K562 (cell line): Measurements from ENCODE around the gene PTPN7. TPM values are rescaled to one million over a fixed set of nuclear protein-coding genes. Genes with fewer than 3 reads are reported as not detected.

Experiments used
- CHAMP1 ChIP-seq: fragments of 450-650 bp; IDR thresholded peaks from 2 replicates; pipeline ENCODE4 v1.6.1; 2016; ENCODE audit warnings: mild to moderate bottlenecking
- DACH1 ChIP-seq: fragments of 450-650 bp; IDR thresholded peaks from 2 replicates; pipeline ENCODE4 v1.6.1; 2018; ENCODE audit not compliant: partially characterized antibody
- FOXP4 ChIP-seq: sonication (generic); formaldehyde crosslinking; IDR thresholded peaks from 2 replicates; pipeline ENCODE4 v1.8.0; 2022; ENCODE audit warnings: mild to moderate bottlenecking, missing genetic modification reagents, borderline replicate concordance
- GTF3C2 ChIP-seq: IDR thresholded peaks from 3 replicates; pipeline ENCODE4 v1.6.1; 2011; ENCODE audit warnings: borderline replicate concordance, mild to moderate bottlenecking, moderate library complexity; ENCODE audit not compliant: insufficient read length; ENCODE audit errors: extremely low read depth
- MAFK ChIP-seq: IDR thresholded peaks from 2 replicates; pipeline ENCODE4 v1.6.1; 2011; ENCODE audit warnings: low read length, improper control_type of control experiment
- RBM22 ChIP-seq: fragments of 200-400 bp; formaldehyde crosslinking; IDR thresholded peaks from 2 replicates; pipeline ENCODE4 v1.6.1; 2018; ENCODE audit warnings: low read length, low read depth; ENCODE audit not compliant: poor library complexity, severe bottlenecking
- SPI1 ChIP-seq: IDR thresholded peaks from 2 replicates; pipeline ENCODE4 v1.6.1; 2011; ENCODE audit warnings: low read depth, low read length, control low read depth, borderline replicate concordance
- TFAM ChIP-seq: fragments of 250-450 bp; sonication (Bioruptor Pico); conservative IDR thresholded peaks from 2 replicates; pipeline ENCODE4 v1.5.0; 2021; ENCODE audit warnings: mild to moderate bottlenecking, moderate library complexity
- ZNF318 ChIP-seq, 2 experiments: fragments of 450-650 bp; IDR thresholded peaks; 2 replicates each; pipeline ENCODE4 v1.6.1; 2016; ENCODE audit warnings: mild to moderate bottlenecking in 2 of 2, borderline replicate concordance in 1 of 2, low read depth in 1 of 2, moderate library complexity in 1 of 2
- ZSCAN29 ChIP-seq: fragments of 450-650 bp; IDR thresholded peaks from 2 replicates; pipeline ENCODE4 v1.6.1; 2017
- polyA plus RNA-seq, 8 experiments: library from polyadenylated mRNA; depleted of rRNA in 4 of 8; stranded (reverse) in 5 of 8; unstranded in 3 of 8; fragments of >200 nt; fragmentation: Nextera tagmentation in 2 of 8; fragmentation: Illumina TruSeq in 1 of 8; extraction: Ambion mirVana in 2 of 8; extraction: Trizol in 1 of 8; gene quantifications; 2 replicates each; pipeline versions ENCODE4 v1.2.1 to v1.2.3, GENCODE V29; 2011 to 2014; ENCODE audit warnings: inconsistent platforms in 1 of 8, missing spikeins in 1 of 8
- total RNA-seq, 7 experiments: library from RNA; depleted of rRNA in 6 of 7; stranded (reverse); fragments of >200 nt in 6 of 7; fragmentation: Illumina TruSeq in 2 of 7; extraction: Trizol in 2 of 7; gene quantifications; 2 replicates each; pipeline versions ENCODE4 v1.2.1 to v1.2.3, GENCODE V29; 2011 to 2021; ENCODE audit warnings: low replicate concordance in 1 of 7

Gene PTPN7
- total and polyA plus RNA-seq, 9 of the 15 experiments (the other 6 are each of a cell fraction or from before 2014, with no cell fraction given): 18.7 to 144 (median 120) TPM

- TF ChIP-seq ZNF318 (IDR thresholded peaks at IDR 0.05; ENCODE audit: borderline replicate concordance in 1 of 2, low read depth in 1 of 2): no peak
- TF ChIP-seq SPI1: no peak
- TF ChIP-seq DACH1: no peak
- no peak for TF ChIP-seq FOXP4 (CRISPR knock-in tag)
- TF ChIP-seq ZSCAN29: no peak
- TF ChIP-seq GTF3C2: no peak
- no peak for TF ChIP-seq RBM22
- TF ChIP-seq TFAM (CRISPR knock-in tag): no peak
- TF ChIP-seq CHAMP1: no peak
- no peak for TF ChIP-seq MAFK
Observed at GRCh38 chr1:202165942-202166843, 5.8 kb upstream of the PTPN7 start (continued).
